Stimulated activated CD8-positive, alpha-beta memory T cell treated with anti-CD3 and anti-CD28 coated beads, Interleukin-12 subunit alpha, Interleukin-12 subunit beta, amount 100 ng/mL, for 24 hours (primary cell): Measurements from ENCODE around the gene GGCT.
"Not testable (repeated sequence)": the region's sequence is repeated elsewhere in the genome, so short reads cannot be mapped to it uniquely, and the experiment has no call there.

Source experiments
- DNase-seq: peaks from one replicate; pipeline ENCODE4 v3.0.0-alpha.2; 2020; ENCODE audit errors: extremely low read depth

Gene GGCT

GRCh38 chr7:30504301-30505173, at the start of gene GGCT:
TSS of gene GGCT (minus strand) at chr7:30504829. CDS start at chr7:30504709, 120 bp downstream.
- peak; percentile 90 for DNase-seq

DNA sequence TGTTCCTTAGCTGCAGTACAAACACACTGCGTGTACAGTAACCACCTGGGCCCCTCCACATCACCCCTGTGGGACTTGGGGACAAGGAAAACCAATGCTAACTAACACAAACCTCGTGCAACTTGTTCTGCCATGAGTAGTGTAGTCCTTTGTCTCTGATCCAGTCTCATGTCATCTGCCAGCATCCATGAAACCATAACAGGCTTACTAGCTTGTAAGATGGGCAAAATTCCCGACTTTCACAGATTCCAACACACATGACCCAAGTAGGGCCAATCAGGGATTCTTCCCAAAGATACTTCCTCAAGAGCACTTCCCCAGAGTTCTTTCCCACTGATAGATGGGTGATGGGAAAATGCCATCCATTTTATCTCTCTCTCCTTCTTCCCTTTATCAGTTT, 48.9 kb upstream of the GGCT start:
- DNase-seq: no peak

DNA sequence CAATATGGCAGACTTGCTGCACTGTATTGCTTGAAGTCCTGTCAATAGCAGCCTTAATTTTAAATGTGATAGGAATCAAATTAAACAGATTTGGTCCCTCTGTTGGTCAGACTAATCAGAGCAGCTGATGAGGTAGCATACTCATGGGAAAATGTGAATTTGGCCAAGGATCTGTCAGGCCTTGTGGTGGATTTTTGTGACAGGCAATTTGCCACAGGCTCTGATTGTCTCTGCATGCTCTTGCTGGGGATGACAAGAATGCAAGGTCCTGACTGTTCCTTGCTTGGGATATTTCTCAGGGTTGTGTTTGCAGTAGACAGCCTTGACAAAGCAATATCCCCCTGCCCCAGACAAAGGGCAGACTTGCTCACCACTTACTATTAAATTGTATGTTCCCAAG, 48.5 kb upstream of the GGCT start:
- no peak for DNase-seq

DNA sequence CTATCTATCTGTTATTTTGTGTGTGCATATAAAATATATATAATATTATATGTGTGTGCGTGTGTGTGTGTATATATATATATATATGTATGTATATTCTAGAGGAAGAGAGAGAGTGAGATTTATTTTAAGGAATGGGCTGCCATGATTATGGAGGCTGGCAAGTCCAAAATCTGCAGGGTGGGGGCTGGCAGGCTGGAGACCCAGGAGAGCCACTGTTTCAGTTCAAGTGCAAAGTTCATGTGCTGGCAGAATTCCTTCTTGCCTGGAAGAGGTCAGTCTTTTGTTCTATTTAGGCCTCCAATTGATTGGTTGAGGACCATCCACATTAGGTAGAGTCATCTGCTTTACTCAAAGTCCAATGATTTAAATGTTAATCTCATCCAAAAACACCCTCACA, 47.7 kb upstream of the GGCT start:
- no peak for DNase-seq

DNA sequence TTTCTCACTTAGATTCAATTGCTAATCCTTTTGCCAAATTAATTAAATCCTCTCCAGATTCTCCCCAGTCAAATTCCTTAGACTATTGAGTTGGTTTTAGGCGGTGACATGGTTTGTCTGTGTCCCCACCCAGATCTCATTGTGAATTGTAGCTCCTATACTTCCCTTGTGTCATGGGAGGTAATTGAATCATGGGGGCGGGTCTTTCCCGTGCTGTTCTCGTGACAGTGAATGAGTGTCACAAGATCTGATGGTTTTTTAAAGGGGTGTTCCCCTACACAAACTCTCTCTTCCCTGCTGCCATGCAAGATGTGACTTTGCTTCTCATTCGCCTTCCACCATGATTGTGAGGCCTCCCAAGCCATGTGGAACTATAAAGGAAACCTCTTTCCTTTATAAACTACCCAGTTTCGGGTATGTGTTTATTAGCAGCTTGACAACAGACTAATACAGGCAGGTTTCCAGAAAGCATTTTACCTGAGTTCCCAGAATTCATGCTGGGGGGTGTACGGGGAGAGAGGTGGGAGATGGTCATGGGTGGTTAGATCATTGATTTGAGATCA, 45.4 kb upstream of the GGCT start:
- no peak for DNase-seq

DNA sequence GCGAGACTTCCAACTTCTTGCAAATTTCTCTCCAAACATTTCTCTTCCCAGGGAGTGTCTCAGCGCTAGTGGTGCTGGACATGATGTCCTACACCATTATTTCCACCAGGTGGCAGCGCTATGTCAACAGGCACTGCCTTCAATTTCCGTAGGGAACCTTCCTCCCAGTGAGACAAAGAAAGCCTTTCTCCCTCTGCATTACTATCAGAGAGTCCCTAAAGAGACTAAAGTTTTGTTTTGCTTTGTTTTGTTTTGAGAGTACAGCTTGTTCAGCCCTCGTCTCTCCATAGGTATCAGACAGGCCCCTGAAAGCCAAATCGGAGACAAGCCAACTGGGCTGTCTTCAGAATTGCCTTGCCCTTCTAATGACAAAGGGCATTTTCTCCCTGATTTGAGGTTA, 44.2 kb upstream of the GGCT start:
- DNase-seq: no peak

GRCh38 chr7:30546596-30546995, 42.0 kb upstream of the GGCT start:
- no peak for DNase-seq

DNA sequence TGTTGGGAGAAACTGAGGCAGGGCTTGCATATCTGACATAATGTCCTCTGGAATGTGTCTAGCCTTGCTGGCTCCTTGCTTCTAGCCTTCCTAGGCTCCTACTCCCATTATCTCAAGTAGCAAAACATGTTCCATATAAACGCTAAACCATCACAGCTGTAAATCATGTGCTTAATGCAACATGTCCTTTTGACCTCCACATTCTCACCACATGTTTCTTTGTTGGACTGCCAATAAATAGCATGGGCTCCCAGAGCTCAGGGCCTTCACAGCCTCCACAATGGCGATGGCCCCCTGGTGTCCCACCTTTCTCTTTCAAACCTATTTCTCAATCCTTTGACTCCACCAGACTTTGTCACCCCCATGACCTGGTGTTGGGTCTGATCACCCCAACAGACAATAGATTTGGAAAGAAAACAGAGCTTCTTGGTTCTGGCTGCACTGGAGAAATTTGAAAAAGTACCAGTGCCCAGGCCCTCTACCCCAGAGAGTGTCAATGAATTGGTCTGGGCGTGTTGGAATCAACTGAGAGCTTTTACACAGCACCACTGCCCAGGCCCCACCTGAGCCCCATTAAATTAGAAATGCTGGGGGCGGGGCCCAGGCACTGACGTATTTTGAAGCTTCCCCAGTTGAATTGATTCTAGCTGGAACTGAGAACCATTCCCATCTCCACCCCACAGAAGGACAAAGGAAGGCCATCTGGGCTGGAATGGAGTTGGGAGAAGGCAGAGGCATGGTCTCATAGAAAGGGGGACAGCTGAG, 41.3 kb upstream of the GGCT start:
- DNase-seq: no peak

DNA sequence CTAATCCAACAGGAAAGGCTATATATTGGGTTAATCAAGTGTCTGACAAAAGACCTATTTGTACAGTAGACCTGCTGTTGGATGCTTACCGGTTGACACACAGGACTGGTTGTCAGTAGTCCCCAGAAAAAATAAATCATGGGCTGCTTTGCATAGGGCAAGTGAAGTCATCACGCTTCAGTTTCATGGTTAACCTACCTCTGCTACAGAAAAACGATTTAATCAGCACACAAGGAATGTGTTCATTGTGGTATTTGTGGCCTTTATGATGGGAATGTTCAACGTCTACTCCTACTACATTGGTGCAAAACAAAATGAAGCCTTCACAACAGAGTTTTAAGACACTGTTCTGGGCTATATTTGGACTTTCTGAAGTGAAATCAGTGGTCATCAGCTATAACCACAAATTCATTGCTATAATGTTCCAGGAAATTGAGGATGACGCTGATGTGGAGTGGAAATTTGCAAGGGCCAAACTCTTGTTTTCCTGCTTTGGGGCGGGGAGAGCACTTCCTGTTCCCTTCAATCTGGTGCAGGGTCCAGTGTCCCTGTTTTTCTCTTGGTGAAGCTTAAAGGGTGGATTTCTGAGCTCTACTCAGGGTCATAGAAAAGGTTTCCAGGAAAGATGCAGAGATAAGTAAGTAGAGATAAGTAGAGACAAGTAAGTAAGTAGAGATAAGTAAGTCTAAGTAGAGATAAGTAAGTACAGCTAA, 39.3 kb upstream of the GGCT start:
- no peak for DNase-seq

DNA sequence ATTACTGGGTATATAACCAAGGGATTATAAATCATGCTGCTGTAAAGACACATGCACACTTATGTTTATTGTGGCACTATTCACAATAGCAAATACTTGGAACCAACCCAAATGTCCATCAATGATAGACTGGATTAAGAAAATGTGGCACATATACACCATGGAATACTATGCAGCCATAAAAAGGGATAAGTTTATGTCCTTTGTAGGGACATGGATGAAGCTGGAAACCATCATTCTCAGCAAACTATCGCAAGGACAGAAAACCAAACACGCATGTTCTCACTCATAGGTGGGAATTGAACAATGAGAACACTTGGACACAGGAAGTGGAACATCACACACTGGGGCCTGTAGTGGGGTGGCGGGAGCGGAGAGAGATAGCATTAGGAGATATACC, 38.5 kb upstream of the GGCT start:
- not testable (repeated sequence) for DNase-seq

DNA sequence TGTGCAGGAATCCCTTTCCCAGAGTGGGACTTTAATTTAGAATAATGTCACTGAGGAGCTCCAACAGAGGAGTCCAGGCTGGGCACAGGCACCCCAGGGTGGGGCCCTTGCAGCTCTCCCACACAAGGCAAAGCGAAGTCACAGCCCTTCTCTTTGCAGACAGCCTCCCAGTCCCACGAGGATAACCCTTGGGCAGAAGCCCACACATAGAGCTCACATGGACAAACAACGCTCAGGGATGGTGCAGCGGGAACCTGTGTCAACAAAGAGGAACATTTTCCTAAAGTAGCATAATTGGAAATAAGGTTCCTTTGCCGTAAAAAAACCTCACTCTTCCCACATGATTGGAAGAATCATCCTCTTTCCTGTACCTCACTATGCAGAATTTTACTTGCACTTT, 29.3 kb upstream of the GGCT start:
- no peak for DNase-seq

DNA sequence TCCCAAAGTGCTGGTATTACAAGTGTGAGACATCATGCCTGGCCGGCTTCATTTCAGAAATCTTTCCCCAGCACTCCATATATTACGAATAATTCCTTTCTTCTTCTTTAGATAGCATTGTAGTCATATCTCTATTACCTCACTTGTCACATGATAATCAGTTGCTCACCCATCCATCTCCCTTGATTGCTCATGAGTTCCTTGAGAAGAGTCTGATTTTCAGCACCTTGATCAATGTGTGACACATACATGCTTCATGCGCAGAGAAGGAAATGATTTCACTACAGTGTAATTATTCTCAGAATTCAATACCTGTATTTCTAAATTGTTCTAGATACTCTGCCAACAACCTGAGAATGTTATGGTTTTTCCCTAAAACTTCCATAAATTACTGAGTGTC, 26.7 kb upstream of the GGCT start:
- no peak for DNase-seq

GRCh38 chr7:30530373-30530772, 25.7 kb upstream of the GGCT start:
- DNase-seq: no peak

- no peak for DNase-seq
Observed at GRCh38 chr7:30528779-30529178, 24.1 kb upstream of the GGCT start.

DNA sequence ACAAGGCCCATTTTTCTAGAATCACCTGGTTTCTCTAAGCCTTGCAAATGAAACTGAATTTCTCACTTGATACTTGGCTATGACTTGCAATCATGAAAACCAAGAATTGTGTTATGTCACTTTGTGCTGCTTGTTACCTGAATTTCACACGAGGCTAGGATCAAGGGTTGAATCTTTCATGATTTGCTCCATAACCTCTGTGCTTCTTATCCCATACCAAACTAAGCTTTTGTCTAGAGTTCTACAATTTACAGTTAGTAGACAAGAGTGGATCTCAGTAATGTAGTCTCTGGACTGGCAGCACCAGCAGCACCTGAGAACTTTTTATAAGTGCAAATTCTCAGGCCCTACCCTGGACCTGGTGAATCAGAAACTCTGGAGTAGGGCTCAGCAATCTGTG, 22.7 kb upstream of the GGCT start:
- DNase-seq: not testable (repeated sequence)

DNA sequence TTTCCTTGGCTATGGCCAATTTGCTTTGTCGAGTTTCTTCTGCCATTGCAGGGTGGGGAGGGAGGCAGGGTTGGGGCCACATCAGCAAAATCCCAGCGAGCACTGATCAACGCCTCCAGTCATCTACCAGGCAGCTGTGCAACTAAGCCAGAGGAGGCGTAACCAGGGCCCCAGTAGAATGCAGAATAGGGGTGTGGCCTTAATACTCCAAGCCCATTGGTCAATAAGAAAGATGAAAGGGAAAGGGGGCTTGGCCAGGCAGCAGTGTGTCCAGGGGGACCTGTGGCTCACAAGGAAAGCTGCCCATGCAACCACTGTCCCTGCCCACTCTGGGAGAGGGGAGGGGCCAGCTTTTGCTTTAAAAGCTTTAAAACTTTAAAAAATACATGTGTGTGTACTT, 21.5 kb upstream of the GGCT start:
- no peak for DNase-seq

DNA sequence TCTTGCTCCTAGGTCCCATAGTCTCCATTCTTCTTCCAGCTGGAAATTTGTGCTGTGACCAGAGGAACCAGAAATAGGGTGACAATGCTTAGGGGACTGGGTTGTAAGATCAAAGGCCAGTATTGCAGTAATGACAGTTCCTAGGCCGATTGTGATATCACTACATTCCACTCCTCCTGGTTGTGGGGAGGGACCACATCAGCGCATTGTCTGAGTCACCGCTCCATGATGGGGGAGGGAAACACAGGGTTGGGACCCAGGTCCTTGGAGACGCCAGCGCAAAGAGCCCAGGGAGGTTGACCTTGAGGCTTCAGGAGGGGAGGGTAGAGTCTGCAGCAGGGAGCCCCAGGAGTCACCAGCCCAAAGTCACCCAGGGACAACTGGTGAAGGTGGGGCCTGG, 20.8 kb upstream of the GGCT start:
- DNase-seq: no peak

- DNase-seq: no peak
Observed at GRCh38 chr7:30524545-30524944, 19.9 kb upstream of the GGCT start.

- no peak for DNase-seq
Observed at GRCh38 chr7:30523466-30523865, 18.8 kb upstream of the GGCT start.

DNA sequence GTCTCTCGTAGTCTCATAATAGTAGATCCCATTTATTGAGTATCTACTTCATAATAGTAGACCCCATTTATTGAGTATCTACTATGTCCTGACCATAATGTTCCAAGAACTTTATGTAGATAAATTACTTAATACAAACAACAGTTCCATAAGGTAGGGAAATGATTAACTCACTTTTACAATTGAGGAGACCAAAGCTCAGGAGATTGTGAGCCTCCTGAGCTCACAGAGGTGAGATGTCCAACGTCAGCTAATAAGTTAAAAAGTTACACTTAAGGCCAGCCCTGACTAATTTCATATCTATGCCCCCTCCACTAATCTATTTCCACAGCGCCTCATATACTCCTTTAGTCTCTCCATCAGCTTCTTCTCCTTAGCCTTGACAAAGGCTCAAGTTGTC, 17.5 kb upstream of the GGCT start:
- no peak for DNase-seq

DNA sequence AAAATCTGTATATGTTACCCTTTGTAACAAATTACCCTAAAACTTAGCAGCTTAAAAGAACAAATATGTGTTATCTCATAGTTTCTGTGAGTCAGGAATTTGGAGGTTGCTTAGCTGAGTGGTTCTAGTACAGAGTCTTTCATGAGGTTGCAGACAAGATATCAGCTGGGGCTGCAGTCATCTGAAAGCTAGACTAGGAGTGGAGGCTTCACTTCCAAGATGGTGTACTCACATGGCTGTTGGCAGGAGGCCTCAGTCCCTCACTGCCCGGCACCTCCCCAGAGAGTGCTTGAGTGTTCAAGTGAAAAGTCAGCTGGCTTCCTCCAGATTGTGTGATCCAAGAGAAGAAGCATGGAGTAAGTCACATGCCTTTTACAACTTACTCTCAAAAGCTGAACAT, 16.9 kb upstream of the GGCT start:
- no peak for DNase-seq

DNA sequence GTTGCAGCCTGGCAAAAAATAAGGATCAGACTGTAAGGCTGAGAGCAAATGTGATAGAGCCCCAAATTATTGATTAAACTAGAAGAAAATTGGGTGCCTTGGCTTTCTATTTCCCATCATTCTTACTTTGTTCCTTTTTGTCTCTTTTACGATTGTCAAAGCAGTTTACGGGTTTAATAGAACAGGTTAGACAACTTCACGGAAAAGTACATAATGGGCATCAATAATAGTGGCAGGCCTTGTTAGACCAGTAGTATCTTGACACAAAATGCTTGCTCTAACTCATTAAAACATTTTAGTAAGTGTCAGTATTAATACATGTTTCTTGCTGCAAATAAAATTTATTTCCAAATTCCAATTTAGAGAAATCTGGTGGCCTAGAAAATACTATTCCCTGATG, 14.5 kb upstream of the GGCT start:
- DNase-seq: no peak
